Duodenal mucosa (tissue), 2 donors: ENCODE results near the gene CNGA2.
"Not testable (repeated sequence)": the region's sequence is repeated elsewhere in the genome, so short reads cannot be mapped to it uniquely, and the experiment has no call there.

Source experiments
- H3K27ac ChIP-seq: one replicate; pipeline ENCODE4 v1.7.0; 2013; ENCODE audit warnings: low read depth, low read length
- H3K27me3 ChIP-seq, 2 donors: one replicate each; pipeline ENCODE4 v1.7.0; 2013; ENCODE audit warnings: low read length in 2 of 2, control low read depth in 1 of 2; ENCODE audit not compliant: insufficient read depth in 2 of 2, control insufficient read depth in 1 of 2
- H3K36me3 ChIP-seq, 2 donors: one replicate each; pipeline ENCODE4 v1.7.0; 2013; ENCODE audit warnings: low read length in 2 of 2, control low read depth in 1 of 2; ENCODE audit not compliant: insufficient read depth in 2 of 2, control insufficient read depth in 1 of 2
- H3K4me1 ChIP-seq, 2 donors: one replicate each; pipeline ENCODE4 v1.7.0; 2013; ENCODE audit warnings: low read length in 2 of 2, control low read depth in 1 of 2; ENCODE audit not compliant: insufficient read depth in 2 of 2, control insufficient read depth in 1 of 2
- H3K4me3 ChIP-seq, 2 donors: one replicate each; pipeline ENCODE4 v1.7.0; 2013; ENCODE audit warnings: low read length in 2 of 2, low read depth in 1 of 2
- H3K9ac ChIP-seq, 2 donors: one replicate each; pipeline ENCODE4 v1.7.0; 2013; ENCODE audit warnings: low read length in 2 of 2, low read depth in 1 of 2
- H3K9me3 ChIP-seq, 2 donors: one replicate each; pipeline ENCODE4 v1.7.0; 2013; ENCODE audit warnings: low read length in 2 of 2, control low read depth in 1 of 2; ENCODE audit not compliant: control insufficient read depth in 1 of 2

Gene CNGA2

GRCh38 chrX:151734446-151734845 is at the start of gene CNGA2:
Gene CNGA2, plus strand, starts transcription at chrX:151734746. Its CDS starts 3,738 bp downstream, at chrX:151738484.
- Histone ChIP-seq H3K27ac (no peak within 1 kb of the TSS), H3K9me3 (no peaks in the 10 kb centered on the region), H3K4me1 (no peaks in the 10 kb centered on the region), H3K9ac (no peak within 1 kb of the TSS), H3K36me3 (no peaks in the 10 kb centered on the region), H3K4me3 (no peak within 1 kb of the TSS), H3K27me3 (no peaks in the 10 kb centered on the region)

DNA sequence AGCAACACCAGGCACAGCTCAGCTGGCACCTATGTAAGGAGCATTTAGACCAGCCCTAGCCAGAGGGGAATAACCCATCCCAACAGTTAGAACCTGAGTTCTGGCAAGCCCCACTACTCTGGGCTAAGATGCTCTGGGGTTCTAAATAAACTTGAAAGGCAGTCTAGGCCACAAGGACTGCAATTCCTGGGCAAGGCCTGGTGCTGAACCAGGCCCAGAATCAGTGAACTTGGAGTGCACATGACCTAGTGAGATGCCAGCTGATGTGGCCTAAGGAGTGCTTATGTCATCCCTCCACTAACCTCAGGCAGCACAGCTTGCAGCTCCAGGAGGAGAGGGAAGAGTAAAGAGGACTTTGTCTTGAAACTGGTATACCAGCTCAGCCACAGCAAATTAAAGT is 46.9 kb upstream of the CNGA2 start:
- Histone ChIP-seq H3K9ac (no peak overlapping the region), H3K9me3 (no peaks in the 10 kb centered on the region), H3K36me3 (no peaks in the 10 kb centered on the region), H3K27ac (no peak overlapping the region), H3K4me1 (no peaks in the 10 kb centered on the region), H3K27me3 (no peaks in the 10 kb centered on the region), H3K4me3 (no peak overlapping the region)

DNA sequence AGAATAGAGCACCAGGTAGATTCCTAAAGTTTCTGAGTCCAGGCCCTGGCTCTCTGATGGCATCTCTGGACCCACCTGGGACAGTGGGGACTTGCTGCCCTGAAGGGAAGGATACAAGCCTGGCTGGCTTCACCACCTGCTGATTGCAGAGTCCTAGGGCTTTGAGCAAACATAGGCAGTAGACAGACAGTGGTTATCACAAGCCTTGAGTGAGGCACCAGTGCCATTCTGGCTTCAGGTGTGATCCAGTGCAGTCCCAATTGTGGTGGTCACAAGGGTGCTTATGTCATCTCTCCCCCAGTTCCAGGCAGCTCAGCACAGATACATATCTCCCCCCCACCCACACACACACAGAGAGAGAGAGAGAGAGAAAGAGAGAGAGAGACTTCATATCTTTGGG is 45.9 kb upstream of the CNGA2 start:
- no peaks in the 10 kb centered on the region for H3K36me3 ChIP-seq
- no peak overlapping the region for H3K27ac ChIP-seq
- H3K9ac ChIP-seq: no peak overlapping the region
- H3K4me1 ChIP-seq: no peaks in the 10 kb centered on the region
- no peaks in the 10 kb centered on the region for H3K9me3 ChIP-seq
- H3K27me3 ChIP-seq: no peaks in the 10 kb centered on the region
- H3K4me3 ChIP-seq: no peak overlapping the region

DNA sequence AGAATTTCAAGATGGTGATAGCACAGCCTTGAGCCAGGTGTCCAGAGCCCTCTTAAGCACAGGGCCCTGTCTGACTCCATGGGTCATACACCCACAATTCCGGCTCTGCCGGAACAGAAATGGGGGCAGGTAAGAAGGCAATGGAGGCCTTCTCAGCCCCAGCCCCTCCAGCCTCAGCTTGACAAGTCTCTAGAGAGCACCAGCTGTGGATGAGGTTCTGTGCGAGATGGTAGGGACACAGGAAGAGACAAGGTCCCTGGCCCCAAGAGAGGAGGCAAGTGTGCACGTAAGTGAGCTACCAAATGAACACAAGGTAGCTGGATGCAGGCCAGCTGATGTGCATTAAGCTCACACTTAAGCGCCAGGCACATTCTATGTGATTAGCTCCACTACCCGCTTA is 41.7 kb upstream of the CNGA2 start:
- Histone ChIP-seq H3K36me3 (no peaks in the 10 kb centered on the region), H3K27me3 (no peaks in the 10 kb centered on the region), H3K9ac (no peak overlapping the region), H3K4me1 (no peaks in the 10 kb centered on the region), H3K9me3 (no peaks in the 10 kb centered on the region), H3K27ac (no peak overlapping the region), H3K4me3 (no peak overlapping the region)

GRCh38 chrX:151694121-151694520 is 40.4 kb upstream of the CNGA2 start:
- Histone ChIP-seq H3K27ac (no peak overlapping the region), H3K27me3 (no peaks in the 10 kb centered on the region), H3K4me1 (no peaks in the 10 kb centered on the region), H3K9ac (no peak overlapping the region), H3K36me3 (no peaks in the 10 kb centered on the region), H3K9me3 (no peaks in the 10 kb centered on the region), H3K4me3 (no peak overlapping the region)

DNA sequence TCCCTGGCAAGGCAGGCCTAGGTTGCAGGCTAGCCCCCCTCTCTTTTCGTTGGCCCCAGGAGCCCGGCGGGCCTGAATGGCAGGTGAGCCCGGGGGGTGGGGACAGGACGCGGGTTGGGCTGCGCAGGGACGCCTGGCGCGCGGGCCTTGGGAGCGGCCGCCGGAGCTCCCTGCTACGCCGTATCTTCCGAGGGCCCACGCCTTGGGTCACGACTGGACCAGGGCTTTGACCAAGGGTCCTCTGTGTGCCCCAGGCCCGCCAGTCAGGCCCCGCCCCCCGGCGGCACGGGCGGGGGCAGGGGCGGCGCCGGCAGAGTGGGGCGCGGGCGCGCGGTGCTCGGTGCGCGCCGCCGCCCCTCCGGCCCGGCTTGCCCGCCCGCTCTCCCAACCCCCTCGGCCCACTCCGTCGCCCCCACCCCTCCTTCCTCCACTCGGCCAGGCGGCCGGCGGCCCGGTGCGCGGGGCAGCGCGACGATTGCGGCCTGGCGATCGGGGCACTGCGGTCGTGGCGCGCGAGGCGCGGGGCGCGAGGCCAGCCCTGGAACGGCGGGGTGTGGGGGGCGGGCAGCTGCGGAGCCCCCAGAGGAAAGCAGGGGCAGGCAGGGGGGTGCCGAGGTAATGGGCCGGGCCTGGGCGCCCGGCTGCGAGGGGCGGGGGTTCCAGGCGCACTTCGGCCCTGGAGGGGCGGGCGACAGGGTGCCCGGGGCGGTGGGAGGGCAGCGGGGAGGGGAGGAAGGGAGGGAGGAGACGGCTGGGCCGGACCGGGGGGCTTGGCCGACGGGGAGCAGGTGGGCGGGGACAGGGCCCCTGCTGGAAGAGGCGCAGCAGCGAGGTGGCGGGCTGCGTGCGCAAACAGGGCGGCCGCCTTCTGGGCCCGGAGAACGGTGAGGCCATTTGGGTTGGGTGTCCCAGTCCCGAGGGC is 39.6 kb upstream of the CNGA2 start, which contains the start of gene PRRG3:
PRRG3 (plus strand) TSS at position 798 of the 922 bp plus-strand sequence. CDS start 3,357 bp downstream, outside the sequence.
- no peaks in the 10 kb centered on the region for H3K9me3 ChIP-seq
- H3K27ac ChIP-seq: no peak within 1 kb of the TSS
- no peak within 1 kb of the TSS for H3K4me3 ChIP-seq
- no peak within 1 kb of the TSS for H3K9ac ChIP-seq
- H3K4me1 ChIP-seq: no peaks in the 10 kb centered on the region
- no peaks in the 10 kb centered on the region for H3K27me3 ChIP-seq
- H3K36me3 ChIP-seq: no peaks in the 10 kb centered on the region

- no peak overlapping the region for H3K4me3 ChIP-seq
- no peak overlapping the region for H3K9ac ChIP-seq
- H3K27me3 ChIP-seq: no peaks in the 10 kb centered on the region
- H3K27ac ChIP-seq: no peak overlapping the region
- H3K36me3 ChIP-seq: no peaks in the 10 kb centered on the region
- H3K4me1 ChIP-seq: no peaks in the 10 kb centered on the region
- no peaks in the 10 kb centered on the region for H3K9me3 ChIP-seq
Measured at GRCh38 chrX:151695583-151696340, 38.8 kb upstream of the CNGA2 start.

DNA sequence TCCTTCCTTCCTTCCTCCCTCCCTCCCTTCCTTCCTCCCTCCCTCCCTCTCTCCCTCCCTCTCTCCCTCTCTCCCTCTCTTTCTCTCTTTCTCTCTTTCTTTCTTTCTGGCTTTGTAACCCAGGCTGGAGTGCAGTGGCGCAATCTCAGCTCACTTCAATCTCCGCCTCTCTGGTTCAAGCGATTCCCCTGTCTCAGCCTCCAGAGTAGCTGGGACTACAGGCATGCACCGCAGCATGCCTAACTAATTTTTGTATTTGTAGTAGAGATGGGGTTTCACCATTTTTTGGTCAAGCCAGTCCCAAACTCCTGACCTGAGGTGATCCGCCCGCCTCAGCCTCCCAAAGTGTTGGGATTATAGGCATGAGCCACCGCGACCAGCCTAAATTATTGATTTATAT is 37.5 kb upstream of the CNGA2 start:
- not testable (repeated sequence) for H3K9me3 ChIP-seq, H3K4me3 ChIP-seq, H3K27me3 ChIP-seq, H3K36me3 ChIP-seq, H3K27ac ChIP-seq, H3K4me1 ChIP-seq, H3K9ac ChIP-seq

GRCh38 chrX:151697522-151697921 is 37.0 kb upstream of the CNGA2 start:
- Histone ChIP-seq H3K27ac (no peak overlapping the region), H3K9ac (no peak overlapping the region), H3K9me3 (no peaks in the 10 kb centered on the region), H3K27me3 (no peaks in the 10 kb centered on the region), H3K4me3 (no peak overlapping the region), H3K4me1 (no peaks in the 10 kb centered on the region), H3K36me3 (no peaks in the 10 kb centered on the region)

DNA sequence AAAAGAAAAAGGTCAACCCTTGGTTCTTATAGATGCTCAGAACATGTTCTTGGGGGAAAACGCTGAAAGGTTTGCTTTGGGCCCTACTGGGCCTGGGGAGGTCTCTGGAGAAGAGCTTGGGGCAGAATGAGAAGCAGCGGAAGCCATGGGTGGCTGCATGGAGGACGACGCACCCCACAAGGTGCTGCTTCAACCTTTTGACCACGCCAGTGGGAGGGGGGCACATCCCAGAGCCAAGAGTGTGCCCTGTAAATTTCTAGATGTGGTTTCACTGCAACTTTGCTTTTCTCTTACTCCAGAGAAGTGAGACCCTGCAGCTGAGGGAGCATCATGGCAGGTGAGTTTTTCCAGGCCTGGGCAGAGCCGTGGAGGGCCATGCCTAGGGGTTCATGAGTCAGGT is 36.1 kb upstream of the CNGA2 start:
- H3K27ac ChIP-seq: no peak overlapping the region
- no peaks in the 10 kb centered on the region for H3K9me3 ChIP-seq
- no peaks in the 10 kb centered on the region for H3K4me1 ChIP-seq
- no peaks in the 10 kb centered on the region for H3K27me3 ChIP-seq
- H3K9ac ChIP-seq: no peak overlapping the region
- no peaks in the 10 kb centered on the region for H3K36me3 ChIP-seq
- no peak overlapping the region for H3K4me3 ChIP-seq
